HG03066 (cell line): ENCODE results near the gene ZBED4.

Experiments
- ATAC-seq: cut with Tn5 transposase; IDR thresholded peaks from one replicate; pipeline ENCODE4 v1.9.1; 2021; ENCODE audit warnings: low read depth; ENCODE audit not compliant: unreplicated experiment

Gene ZBED4

GRCh38 chr22:49918911-49919881 lies 65.6 kb downstream of the ZBED4 start:
- ATAC-seq = no peak

DNA sequence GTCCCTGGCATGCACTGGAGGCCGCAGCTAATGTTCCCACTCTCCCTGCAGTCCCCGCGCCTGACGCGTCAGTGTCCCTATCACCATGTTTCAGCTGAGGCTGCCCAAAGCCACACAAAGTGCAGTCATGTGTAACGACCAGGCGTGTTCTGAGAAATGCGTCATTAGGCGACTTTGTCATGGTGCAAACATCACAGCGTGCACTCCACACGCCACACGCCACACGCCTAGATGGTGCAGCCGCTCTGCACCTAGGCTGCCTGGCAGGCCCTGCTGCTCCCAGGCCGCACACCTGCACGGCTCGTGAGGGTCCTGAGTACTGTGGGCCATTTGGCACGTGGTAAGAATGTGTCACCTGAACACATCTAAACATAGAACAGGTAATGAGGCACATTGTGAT lies 67.2 kb downstream of the ZBED4 start:
- no peak for ATAC-seq

DNA sequence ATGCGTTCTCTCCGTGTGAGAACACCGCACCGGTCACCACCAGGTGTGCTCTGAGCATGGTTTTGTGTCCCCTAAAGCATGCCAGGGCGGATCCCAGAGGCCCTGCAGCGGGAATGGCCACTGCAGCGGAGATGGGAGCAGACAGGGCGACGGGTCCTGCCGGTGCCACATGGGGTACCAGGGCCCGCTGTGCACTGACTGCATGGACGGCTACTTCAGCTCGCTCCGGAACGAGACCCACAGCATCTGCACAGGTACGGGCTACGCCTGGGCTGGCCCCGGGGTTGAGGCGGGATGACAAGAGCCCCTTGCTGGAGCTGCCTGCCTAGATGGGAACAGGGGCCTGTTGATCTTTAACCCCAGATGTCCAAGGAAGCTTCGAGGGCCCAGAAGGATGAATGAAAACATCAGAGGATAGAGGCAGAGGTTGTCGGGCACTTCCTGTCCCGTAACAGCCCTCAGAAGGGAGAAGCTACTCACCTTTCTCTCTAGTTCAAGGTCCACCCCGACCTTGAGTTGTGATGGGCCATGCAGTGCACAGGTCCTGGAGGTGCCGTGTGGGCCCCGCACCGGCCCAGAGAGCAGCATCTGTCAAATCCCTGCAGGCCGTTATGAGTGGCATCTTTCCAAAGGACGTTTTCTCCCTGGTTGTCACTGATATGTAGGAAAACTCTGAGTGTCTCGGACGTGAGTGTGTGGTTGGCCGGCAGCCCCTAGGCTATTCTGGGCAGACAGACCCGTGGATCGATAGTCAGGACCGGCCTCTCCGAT lies 68.0 kb downstream of the ZBED4 start:
- ATAC-seq = no peak

DNA sequence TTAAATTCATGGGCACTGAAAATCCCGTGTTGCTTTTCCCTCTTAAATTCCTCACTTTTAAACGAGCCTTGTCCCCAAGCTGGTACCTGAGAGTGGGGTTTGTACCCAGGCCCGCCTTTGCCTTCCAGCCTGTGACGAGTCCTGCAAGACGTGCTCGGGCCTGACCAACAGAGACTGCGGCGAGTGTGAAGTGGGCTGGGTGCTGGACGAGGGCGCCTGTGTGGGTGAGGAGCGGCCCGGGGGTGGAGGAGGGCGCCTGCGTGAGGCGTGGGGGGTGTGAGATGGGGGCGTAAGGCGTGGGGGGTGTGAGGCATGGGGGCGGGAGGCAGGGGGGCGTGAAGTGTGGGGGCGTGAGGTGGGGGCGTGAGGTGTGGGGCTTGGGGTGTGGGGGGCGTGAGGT lies 68.8 kb downstream of the ZBED4 start:
- ATAC-seq = no peak

DNA sequence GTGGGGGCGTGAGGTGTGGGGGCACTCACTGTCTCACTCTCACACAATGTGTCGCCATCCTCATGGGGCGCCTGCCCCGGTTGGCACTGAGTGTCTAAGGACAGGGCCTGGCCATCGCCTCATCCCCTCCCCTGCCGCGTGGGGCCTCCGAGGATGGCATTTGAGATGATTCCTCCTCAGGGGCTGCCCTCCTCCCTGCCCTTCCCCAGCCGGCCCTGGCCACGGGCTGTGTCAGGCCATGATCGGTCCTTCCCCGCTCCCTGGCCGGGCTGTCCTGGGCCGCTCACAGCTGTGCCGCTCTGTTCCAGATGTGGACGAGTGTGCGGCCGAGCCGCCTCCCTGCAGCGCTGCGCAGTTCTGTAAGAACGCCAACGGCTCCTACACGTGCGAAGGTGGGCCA lies 69.3 kb downstream of the ZBED4 start:
- no peak for ATAC-seq

DNA sequence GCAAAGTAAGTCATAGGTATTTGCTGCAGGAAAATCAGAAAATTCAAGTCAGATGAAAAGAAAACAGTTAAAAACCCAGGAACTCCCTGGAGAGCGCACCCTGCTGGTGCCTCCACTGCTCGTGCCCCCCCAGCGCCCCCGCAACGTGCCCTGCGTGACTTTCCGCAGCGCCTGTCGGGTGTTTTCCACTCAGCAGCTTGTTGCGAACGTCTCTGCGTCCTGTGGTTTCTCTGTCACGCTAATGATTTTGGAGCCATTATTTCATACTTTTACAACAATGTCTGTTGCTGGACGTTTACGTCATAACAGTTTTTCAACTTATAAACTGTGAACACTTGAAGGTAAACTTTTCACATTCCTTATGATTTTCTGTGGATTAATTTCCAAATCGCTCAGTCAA lies 69.8 kb downstream of the ZBED4 start:
- ATAC-seq = no peak

- no peak for ATAC-seq
Measured at GRCh38 chr22:49924113-49924833, 70.6 kb downstream of the ZBED4 start.

DNA sequence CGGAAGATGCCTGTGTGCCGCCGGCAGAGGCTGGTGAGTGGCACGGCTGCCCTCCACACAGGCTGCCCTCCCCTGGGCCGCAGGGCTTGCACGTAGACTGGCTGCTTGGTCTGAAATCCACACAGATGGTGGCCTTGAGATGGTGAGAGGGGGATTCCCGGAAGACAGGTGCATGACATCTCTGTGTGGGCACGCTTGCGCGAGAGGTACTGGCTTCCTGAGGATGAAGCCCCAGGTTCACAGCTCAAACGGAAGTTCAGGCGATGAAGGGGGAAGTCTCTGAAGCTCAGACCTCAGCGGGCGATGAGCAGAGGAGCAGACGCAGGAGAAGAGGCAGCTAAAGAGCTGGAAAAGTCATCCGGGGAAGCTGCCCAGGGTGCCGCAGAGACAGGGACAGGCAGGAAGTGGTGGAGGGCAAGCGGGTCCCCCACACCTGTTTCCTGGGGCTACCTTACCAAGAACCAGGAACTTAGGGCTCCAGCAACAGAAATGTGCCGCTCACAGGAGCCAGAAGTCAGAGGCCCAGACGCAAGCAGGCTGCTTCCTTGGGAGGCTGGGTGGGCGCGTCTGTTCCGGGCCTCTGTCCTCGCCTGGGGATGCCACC lies 72.0 kb downstream of the ZBED4 start:
- no peak for ATAC-seq

DNA sequence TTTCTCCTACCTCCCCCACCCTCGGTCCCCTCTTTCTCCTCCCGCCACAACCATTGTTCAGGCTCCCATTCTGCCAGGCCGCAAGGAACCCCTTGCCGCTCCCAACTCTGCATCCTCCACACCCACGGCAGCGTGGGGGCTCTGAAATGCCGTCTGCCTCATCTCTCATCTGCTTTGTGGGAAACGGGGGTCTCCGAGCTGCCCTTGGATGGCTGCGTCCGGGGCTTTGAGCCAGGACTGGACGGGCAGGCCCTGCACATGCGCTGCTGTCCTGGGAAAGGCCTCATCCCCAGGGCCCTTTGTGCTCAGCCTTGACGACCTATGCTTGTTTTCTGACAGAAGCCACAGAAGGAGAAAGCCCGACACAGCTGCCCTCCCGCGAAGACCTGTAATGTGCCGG lies 73.3 kb downstream of the ZBED4 start:
- ATAC-seq = no peak

GRCh38 chr22:49927483-49928184 lies 74.0 kb downstream of the ZBED4 start:
- no peak for ATAC-seq

- ATAC-seq = no peak
Measured at GRCh38 chr22:49928185-49928495, 74.5 kb downstream of the ZBED4 start.

DNA sequence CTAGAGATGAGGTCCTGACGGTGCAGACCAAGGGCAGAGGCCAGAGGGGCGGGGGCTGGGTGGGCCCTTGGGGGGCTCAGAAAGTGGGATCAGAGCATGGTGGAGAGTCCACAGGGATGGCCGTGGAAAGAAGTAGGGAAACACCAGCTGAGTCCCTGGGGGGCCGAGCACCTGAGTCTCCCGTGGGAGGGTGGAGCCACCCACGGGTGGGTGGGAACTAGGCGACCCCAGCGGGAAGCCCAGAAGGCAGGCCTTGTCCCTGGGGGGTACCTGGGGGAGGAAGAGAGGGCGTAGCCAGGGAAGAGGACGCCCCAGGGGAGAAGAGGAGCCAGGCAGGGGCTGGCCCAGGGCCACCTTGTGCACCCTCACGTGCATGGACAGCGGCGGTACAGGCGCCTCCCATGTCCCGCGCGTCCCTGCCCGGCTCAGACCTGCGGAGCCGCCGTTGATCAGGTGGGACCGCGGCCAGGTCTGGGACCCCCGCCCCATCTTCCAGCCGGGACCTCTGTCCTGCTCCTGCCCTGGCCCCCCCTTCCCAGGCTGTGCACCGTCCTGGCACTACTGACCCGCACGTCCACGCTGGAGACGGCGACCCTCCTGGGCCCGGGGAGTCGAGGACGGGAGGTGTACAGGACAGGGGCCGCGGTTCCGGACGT lies 75.0 kb downstream of the ZBED4 start:
- ATAC-seq = no peak

DNA sequence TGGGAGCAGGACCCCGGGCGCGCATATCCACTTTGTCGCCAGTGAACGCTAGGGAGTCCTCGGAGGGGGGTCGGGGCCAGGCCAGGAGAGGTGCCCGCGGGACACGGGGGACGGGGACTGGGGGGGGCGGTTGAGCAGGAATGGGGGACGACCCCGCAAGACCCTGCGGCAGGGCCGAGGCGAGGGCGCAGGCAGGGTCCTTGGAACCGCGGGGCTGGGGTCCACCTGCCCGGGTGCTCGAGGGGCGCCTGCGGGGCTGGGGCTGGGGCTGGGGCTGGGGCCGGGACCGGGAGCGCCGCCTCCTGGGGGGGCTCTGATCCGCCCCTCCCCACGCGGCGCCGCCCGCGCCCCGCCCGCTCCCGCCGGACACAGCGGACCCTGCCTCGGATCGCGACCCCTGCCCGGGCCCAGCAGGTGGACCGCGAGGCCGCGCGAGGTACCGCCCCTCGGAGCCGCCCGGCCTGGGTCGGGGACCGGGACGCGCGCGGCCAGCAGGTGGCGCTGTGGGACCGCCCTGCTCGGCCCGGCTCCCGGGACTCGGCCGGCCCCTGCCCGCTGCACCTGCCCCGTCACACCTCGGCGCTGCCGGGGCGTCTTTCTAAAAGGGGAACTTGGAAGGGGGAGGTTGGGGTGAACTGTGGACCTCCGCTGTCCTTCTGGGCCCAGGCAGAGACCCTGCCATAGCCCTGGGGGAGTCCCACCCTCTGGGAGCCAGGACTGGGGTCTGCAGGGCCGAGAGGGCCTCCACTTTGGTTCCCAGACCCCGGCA lies 75.8 kb downstream of the ZBED4 start:
- ATAC-seq = no peak

DNA sequence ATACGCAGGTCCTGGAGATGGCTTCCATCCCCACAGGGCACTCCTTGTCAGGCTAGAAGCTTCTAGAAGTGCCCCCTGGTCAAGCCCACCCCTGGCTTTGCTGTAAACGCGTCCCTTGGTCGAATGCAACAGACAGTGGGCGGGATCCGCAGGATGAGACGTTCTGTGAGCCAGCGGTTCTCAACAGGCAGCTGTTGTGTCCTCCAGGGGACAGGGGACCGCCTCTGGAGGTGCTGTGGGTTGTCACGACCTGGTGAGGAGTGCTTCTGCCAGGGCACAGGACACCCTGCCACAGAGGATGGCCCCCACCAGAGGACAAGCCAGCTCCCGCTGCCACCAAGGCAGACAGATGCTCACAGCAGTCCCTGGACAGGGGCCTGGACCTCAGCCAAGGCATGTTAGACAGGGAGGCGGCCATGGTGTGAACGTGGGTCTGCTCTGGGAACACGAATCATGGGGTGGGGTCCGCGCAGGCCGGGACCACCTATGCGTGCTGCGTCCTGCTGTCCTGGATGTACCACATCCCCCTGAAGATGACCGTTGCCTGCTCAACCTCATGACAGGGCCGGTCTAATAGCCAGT lies 76.4 kb downstream of the ZBED4 start:
- no peak for ATAC-seq

- ATAC-seq = no peak
Measured at GRCh38 chr22:49930596-49931412, 77.2 kb downstream of the ZBED4 start.

- ATAC-seq = no peak
Measured at GRCh38 chr22:49933236-49934159, 79.9 kb downstream of the ZBED4 start.
